ENCODE results near the gene CLEC18C. TPM values are rescaled to one million over a fixed set of nuclear protein-coding genes. Genes with fewer than 3 reads are reported as not detected.
"Not testable (repeated sequence)": the region's sequence is repeated elsewhere in the genome, so short reads cannot be mapped to it uniquely, and the experiment has no call there.

Gene CLEC18C
- total and polyA plus RNA-seq, 2 of the 4 experiments (the other 2 are of a cell fraction), result 0.03 TPM; not detected in 1

GRCh38 chr16:70224645-70225044, 51.1 kb downstream of the CLEC18C start:
- H3K4ac ChIP-seq (ENCODE audit: low read depth, low read length); H3K14ac ChIP-seq (replicated peaks; ENCODE audit: low read depth, low read length); H3K9ac ChIP-seq (ENCODE audit: low read depth, low read length); H2AK5ac ChIP-seq (ENCODE audit: low read depth, low read length); H3K4me2 ChIP-seq (ENCODE audit: low read depth, low read length); dilution Hi-C loops (cut with HindIII; ENCODE audit: low sequenced_read_pairs, unreplicated experiment); H2BK120ac ChIP-seq (ENCODE audit: low read depth, low read length); H2BK5ac ChIP-seq (ENCODE audit: low read depth, low read length, poor library complexity, severe bottlenecking); DNase-seq; H3K4me3 ChIP-seq (ENCODE audit: insufficient read depth, low read depth, low read length); H4K8ac ChIP-seq (ENCODE audit: low read depth in 2 of 2, low read length in 2 of 2); H2AK9ac ChIP-seq (replicated peaks; ENCODE audit: low read depth, low read length, poor library complexity); intact Hi-C loops (cut with micrococcal nuclease); H3K9me1 ChIP-seq (ENCODE audit: insufficient read depth, low read length); H4K91ac ChIP-seq (ENCODE audit: insufficient read depth, low read depth, low read length); H3K23ac ChIP-seq (ENCODE audit: low read depth, low read length); H4K5ac ChIP-seq (ENCODE audit: low read depth, low read length); H3K27me3 ChIP-seq (ENCODE audit: control insufficient read depth, insufficient read depth, low read length); H2BK20ac ChIP-seq (ENCODE audit: low read depth, low read length); H4K20me1 ChIP-seq (ENCODE audit: insufficient read depth, low read length); H3K9me3 ChIP-seq (ENCODE audit: control insufficient read depth, insufficient read depth, low read length); H2BK15ac ChIP-seq (ENCODE audit: low read depth, low read length); CTCF ChIA-PET; H3K79me1 ChIP-seq (ENCODE audit: low read depth in 1 of 2, low read length in 2 of 2); BruUV-seq (replicated peaks); H3K36me3 ChIP-seq (ENCODE audit: control insufficient read depth, insufficient read depth, low read length); in situ Hi-C loops (cut with MboI; ENCODE audit: low sequenced_read_pairs); ATAC-seq (ENCODE audit: low read depth); H3K4me1 ChIP-seq (ENCODE audit: control insufficient read depth, insufficient read depth, low read length); H3K56ac ChIP-seq (ENCODE audit: extremely low read depth, insufficient read depth, low read length); H3K18ac ChIP-seq (ENCODE audit: low read depth, low read length); H2AFZ ChIP-seq (replicated peaks; ENCODE audit: low read length, poor library complexity); POLR2A ChIA-PET (ENCODE audit: unreplicated experiment); H3K27ac ChIP-seq (ENCODE audit: insufficient read depth, low read length): not testable (repeated sequence)
- WGBS, 2 experiments (ENCODE audit: extremely low coverage in 2 of 2, insufficient read length in 1 of 2), result no CpG with 5 or more reads among the region's 24 CpGs

- BruUV-seq (replicated peaks); H3K27me3 ChIP-seq (ENCODE audit: control insufficient read depth, insufficient read depth, low read length); H2AK9ac ChIP-seq (replicated peaks; ENCODE audit: low read depth, low read length, poor library complexity); H2BK5ac ChIP-seq (ENCODE audit: low read depth, low read length, poor library complexity, severe bottlenecking); ATAC-seq (ENCODE audit: low read depth); POLR2A ChIA-PET (ENCODE audit: unreplicated experiment); H2BK20ac ChIP-seq (ENCODE audit: low read depth, low read length); H3K4me3 ChIP-seq (ENCODE audit: insufficient read depth, low read depth, low read length); H3K9me1 ChIP-seq (ENCODE audit: insufficient read depth, low read length); intact Hi-C loops (cut with micrococcal nuclease); H3K18ac ChIP-seq (ENCODE audit: low read depth, low read length); H2AFZ ChIP-seq (replicated peaks; ENCODE audit: low read length, poor library complexity); H3K56ac ChIP-seq (ENCODE audit: extremely low read depth, insufficient read depth, low read length); H3K27ac ChIP-seq (ENCODE audit: insufficient read depth, low read length); H3K4me2 ChIP-seq (ENCODE audit: low read depth, low read length); H4K5ac ChIP-seq (ENCODE audit: low read depth, low read length); H4K20me1 ChIP-seq (ENCODE audit: insufficient read depth, low read length); H3K23ac ChIP-seq (ENCODE audit: low read depth, low read length); H2BK120ac ChIP-seq (ENCODE audit: low read depth, low read length); H3K36me3 ChIP-seq (ENCODE audit: control insufficient read depth, insufficient read depth, low read length); H3K9me3 ChIP-seq (ENCODE audit: control insufficient read depth, insufficient read depth, low read length); dilution Hi-C loops (cut with HindIII; ENCODE audit: low sequenced_read_pairs, unreplicated experiment); H4K8ac ChIP-seq (ENCODE audit: low read depth in 2 of 2, low read length in 2 of 2); H2AK5ac ChIP-seq (ENCODE audit: low read depth, low read length); H4K91ac ChIP-seq (ENCODE audit: insufficient read depth, low read depth, low read length); H3K14ac ChIP-seq (replicated peaks; ENCODE audit: low read depth, low read length); CTCF ChIA-PET; in situ Hi-C loops (cut with MboI; ENCODE audit: low sequenced_read_pairs); DNase-seq; H2BK15ac ChIP-seq (ENCODE audit: low read depth, low read length); H3K9ac ChIP-seq (ENCODE audit: low read depth, low read length); H3K4ac ChIP-seq (ENCODE audit: low read depth, low read length); H3K79me1 ChIP-seq (ENCODE audit: low read depth in 1 of 2, low read length in 2 of 2); H3K4me1 ChIP-seq (ENCODE audit: control insufficient read depth, insufficient read depth, low read length): not testable (repeated sequence)
- WGBS, 2 experiments (ENCODE audit: extremely low coverage in 2 of 2, insufficient read length in 1 of 2), result no CpG with 5 or more reads among the region's 4 CpGs
Measured at GRCh38 chr16:70225430-70225829, 51.8 kb downstream of the CLEC18C start.

Measured in IMR-90 (cell line).